ENCODE data around the gene KAT14.

DNA sequence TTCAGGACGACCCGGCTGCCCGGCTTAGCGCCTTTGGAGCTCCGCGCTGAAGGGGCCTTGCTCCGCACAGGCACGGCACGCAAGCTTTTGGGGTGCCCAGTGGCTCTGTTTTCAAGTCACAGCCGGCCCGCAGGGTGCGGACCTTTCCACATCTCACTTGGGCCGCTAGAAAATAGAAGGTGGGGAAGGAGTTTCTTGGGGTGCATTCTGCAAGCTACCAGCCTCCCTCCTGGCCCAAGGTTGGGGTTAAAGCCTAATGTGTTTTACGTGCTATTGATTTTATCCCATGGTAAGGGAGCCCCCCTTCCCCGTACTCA lies 561 bp downstream of the KAT14 start:
- TF ChIP-seq, protein P1, sequence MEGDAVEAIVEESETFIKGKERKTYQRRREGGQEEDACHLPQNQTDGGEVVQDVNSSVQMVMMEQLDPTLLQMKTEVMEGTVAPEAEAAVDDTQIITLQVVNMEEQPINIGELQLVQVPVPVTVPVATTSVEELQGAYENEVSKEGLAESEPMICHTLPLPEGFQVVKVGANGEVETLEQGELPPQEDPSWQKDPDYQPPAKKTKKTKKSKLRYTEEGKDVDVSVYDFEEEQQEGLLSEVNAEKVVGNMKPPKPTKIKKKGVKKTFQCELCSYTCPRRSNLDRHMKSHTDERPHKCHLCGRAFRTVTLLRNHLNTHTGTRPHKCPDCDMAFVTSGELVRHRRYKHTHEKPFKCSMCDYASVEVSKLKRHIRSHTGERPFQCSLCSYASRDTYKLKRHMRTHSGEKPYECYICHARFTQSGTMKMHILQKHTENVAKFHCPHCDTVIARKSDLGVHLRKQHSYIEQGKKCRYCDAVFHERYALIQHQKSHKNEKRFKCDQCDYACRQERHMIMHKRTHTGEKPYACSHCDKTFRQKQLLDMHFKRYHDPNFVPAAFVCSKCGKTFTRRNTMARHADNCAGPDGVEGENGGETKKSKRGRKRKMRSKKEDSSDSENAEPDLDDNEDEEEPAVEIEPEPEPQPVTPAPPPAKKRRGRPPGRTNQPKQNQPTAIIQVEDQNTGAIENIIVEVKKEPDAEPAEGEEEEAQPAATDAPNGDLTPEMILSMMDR (IDR thresholded peaks at IDR 0.05): no peak
- TF ChIP-seq POLR2A (IDR thresholded peaks at IDR 0.05): no peak
